ENCODE results near the gene AFAP1L1.

GRCh38 chr5:149383399-149383798, 111.7 kb downstream of the AFAP1L1 start:
- TF ChIP-seq GATA2 (IDR thresholded peaks at IDR 0.05; ENCODE audit: low read depth, low read length): no peak
- no peak for TF ChIP-seq GATA3 (IDR thresholded peaks at IDR 0.05; ENCODE audit: low read depth, low read length)

Measured in SH-SY5Y (cell line).